HG03066 (cell line): Measurements from ENCODE around the gene FLOT2.
"Not testable (repeated sequence)": the region's sequence is repeated elsewhere in the genome, so short reads cannot be mapped to it uniquely, and the experiment has no call there.

ENCODE experiments used
- ATAC-seq: cut with Tn5 transposase; IDR thresholded peaks from one replicate; pipeline ENCODE4 v1.9.1; 2021; ENCODE audit warnings: low read depth; ENCODE audit not compliant: unreplicated experiment

The FLOT2 gene

GRCh38 chr17:28898527-28898955 is 1.0 kb upstream of the FLOT2 start:
- ATAC-seq: no peak

- no peak for ATAC-seq
Observed at GRCh38 chr17:28897769-28898526, 415 bp upstream of the FLOT2 start.

DNA sequence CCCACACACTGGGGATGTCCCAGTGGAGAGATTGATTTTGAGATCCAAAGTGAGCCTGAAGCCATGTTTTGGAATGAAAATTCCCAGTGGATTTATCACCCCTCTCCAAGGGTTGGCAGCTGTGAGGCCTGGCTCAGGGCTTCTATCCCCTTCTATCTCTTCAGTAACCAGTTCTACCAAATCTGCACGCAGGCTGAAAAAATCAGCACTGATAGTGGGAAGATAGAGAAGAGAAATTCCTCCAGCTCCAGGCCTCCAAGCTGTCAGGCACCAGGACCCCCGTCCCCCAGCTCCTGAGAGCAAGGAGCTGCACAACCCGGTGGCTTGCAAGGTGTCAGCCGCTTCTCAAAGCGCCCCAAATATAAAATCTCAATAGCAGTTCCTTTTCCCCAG is 1.0 kb downstream of the FLOT2 start:
- ATAC-seq: no peak

DNA sequence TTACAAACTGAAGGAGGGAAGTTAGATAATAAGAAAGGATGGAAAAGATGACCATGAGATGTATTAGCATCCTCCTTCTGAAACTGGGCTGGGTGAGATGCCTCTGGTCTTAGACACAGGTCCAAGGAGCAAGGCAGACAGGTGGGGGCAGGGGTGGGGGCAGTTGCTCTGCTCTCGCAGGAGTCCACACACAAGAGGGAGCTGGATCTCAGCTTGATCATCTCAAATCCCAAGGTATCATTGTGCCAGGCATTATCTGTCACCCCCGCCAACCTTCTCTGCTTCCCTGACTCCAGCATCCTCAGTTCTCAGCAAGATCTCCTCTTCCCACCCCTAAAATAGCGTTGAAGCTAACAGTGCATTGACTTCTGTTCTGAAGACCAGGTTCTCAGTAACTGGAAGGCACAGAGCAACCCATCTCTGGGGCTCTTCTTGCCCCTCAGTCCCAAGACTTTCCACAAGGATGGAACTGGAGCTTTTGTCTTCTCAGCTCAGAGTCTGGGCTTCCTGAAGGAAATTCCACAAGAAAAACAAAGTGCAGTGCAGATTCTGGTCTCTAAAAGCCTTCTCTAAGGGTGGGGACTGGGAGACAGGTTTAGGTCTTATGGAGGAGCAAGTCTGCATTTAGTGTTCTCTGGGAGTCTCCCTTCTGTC is 1.6 kb downstream of the FLOT2 start:
- no peak for ATAC-seq

GRCh38 chr17:28893248-28894183 is 4.0 kb downstream of the FLOT2 start:
- not testable (repeated sequence) for ATAC-seq

- ATAC-seq: no peak
Observed at GRCh38 chr17:28892024-28892423, 5.5 kb downstream of the FLOT2 start.

DNA sequence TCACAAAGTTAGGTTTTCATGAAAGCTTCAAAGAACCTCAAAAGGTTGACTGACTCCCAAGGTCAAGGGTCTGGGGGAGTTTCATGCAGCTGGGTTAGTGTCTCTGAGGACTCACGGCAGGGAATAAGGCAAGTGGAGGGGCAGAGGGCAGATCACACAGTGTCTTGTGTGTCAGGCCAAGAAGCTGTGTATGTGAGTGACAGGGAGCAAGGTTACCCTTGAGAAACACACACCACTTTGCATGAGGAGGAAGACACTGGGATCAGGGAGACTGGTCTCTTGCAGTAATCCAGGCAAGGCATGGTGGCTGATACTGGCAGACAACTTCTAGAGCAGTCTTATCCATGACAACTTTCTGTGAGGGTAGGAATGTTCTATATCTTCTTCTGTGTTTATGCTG is 6.3 kb downstream of the FLOT2 start:
- ATAC-seq: no peak

DNA sequence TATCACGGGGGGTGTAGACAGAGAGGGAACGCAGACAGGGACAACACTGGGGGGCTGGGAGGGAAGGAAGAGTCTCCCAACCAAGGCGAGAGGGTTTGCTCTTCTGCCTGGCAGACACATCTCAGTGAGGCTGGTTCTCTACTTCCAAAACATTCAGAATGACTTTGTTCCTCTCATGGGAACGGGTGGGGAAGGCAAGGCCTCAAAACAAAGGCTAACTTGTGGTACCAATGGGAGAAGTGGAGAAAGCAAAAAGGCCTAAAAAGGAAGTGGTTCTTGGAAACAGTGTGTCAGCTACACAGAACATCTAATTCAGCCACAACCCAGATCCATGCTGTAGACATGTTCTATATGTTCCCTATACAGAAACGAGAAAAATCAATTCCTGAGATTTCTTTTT is 7.5 kb downstream of the FLOT2 start:
- no peak for ATAC-seq

- no peak for ATAC-seq
Observed at GRCh38 chr17:28888832-28889231, 8.7 kb downstream of the FLOT2 start.

- ATAC-seq: no peak
Observed at GRCh38 chr17:28887871-28888471, 9.6 kb downstream of the FLOT2 start.

DNA sequence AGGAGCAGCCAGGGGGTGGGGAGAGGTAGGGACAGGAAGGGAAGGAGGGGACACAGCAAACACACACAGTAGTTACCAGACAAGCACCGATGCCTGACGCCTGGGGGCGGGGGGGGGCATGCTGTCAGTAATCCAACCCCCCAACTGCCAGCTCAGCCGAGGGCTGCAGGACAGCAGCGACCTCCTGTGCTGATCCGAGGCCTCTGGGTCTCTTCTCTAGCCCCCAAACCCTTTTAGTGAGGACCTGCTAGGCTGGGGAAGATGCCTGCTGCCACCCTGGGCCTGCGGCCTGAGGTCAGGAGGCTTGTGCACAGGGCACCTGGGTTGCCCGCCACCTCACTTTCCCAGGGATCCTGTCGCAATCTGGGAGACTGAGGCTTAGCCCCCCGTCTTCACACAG is 11.6 kb downstream of the FLOT2 start:
- no peak for ATAC-seq

DNA sequence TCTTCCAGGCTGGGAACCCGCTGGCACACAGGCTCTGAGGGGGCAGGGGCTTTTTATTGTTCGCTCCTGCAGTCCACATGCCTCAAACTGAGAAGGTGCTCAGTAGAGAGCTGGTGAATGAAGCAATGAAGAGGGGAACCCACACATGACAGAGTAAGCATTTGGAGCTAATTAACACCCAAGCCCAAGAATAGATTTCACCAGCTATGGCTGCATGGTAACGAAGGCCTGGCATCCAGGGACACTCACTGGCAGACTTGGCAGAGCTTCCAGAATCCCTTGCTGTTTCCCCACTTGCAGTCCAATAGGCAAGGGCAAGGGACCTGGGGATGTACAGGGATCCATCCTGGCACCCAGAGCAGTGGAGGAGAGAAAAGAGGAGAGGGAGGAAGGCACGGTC is 12.2 kb downstream of the FLOT2 start:
- no peak for ATAC-seq

DNA sequence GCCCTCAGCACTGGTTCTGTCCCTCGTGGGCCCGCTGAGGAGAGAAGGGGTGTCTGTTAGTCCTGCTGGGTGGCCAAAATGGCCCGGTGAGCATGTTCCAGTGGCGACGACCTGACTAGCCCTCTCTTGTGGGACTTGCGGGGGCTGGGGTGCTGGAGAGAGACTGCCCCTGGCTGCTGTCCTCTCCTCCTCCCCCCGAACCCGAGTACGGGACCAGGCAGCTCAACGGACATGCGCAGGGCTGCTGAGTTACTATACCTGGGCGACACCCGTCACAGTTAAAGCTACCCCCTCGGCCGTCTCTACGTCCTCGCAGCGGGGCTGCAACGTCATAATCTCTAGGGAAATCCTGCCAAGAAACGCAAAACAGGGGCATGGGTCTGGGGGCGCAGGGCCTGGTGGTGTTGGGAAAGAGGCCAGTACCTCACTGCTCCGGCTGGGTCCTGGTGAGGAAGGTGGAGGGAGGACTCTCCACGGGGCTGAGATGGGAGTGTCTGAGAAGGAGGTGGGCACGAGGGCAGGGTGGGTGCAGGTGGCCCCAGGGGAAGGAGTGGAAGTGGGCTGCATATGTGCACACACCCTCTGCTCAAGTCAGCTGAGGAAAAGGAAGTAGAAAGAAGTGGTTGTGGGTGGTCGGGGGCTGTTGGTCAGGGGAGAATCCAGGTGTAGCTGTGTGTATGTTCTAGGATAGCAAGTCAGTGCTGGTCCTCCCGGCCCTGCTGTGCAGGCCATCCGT is 13.4 kb downstream of the FLOT2 start:
- no peak for ATAC-seq

DNA sequence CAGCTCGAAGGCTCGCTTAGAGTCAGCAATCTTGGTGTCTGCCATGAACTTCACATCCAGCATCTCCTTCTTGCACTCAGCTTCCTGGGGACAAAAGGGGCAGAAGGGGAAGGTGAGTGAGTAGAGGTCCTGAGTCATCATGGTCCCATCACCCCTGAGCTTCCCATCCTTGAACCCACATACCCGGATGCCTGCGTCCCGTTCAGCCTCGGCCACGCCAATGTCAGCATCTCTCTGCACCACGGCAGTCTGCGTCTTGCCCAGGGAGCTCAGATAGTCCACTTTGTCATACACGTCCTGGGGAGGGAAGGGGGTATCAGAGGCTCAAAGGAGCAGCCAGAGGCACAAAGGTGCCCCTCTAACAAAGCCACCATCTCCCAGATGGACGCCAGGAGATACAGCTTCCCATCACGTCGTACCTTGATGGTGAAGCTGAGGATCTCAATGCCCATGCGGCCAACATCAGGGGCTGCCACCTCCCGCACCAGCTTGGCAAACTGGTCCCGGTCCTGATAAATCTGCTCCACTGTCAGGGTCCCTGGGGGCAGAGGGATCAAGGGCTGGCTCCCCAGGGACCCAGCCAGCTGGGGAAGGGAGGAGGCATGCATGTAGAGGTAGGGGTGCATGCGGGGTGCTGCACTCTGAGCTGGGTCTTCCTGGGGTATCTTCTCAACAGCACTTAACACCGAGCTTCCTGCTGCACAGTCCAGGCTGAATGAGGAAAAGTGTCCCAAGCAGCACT is 15.2 kb downstream of the FLOT2 start:
- no peak for ATAC-seq

DNA sequence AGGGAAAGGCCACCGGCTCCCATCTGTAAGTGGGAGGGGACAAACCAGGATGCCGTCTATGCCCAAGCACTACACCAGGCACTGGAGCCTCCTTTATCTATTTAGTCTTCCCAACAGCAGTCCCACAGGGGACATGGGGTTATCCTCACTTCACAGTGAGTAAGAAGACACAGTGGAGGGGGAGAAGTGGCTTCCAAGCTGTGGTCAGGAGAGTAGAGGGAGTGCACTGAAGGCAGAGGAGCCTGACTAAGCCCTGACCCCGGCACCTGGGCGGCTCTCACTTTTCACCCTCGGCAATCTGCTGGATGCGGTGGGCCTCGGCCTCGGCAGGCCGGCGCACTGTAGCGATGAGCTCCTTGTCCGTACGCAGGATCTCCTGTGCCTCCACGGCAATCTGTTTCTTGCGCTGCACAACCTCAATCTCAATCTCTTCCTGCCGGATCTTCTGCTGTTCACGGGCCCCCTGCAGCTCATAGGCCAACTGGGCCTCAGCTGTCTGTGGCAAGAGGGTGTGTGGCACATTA is 15.9 kb downstream of the FLOT2 start:
- no peak for ATAC-seq

- ATAC-seq: no peak
Observed at GRCh38 chr17:28880572-28880945, 17.0 kb downstream of the FLOT2 start.

DNA sequence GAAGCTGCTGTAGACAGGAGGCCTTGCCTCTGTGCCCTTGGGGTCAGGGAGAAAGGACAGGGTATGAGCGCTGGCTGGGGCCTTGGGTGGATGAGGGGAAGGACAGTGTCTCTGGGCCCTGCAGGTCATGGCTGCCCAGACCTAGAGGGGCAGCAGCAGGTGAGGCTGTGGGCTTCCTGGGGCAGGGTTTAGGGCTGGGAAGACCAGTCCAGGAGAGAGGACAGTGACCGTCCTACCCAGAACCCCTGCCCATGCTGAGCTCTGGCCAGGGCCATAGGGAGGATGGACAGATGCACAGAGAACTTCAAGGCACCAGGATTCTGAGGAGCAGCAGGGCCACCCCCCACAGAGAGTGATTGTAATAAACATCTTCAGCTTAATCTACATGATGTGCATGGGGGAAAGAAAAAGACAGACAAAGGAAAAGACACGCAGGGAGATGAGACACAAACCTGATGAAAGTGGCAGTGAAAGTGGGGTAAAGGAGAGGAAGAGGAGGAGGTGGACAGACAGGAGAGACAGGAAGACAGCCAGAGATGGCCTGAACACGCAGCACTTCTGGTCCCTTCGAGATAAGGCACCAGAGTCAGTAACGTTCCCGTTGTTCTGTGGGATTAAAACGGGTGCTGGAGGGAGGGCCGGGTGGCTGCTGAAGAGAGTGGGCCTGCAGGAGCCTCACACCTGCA is 17.5 kb downstream of the FLOT2 start:
- ATAC-seq: no peak

GRCh38 chr17:28878981-28879380 is 18.6 kb downstream of the FLOT2 start:
- no peak for ATAC-seq
